Panc1 (cell line): ENCODE results near the gene NKAIN2. TPM values are rescaled to one million over a fixed set of nuclear protein-coding genes. Genes with fewer than 3 reads are reported as not detected.

Source experiments
- ATAC-seq: fragments of 200-7000 bp; cut with Tn5 transposase; 2 replicates; pipeline ENCODE4 v1.9.1; 2020; ENCODE audit warnings: mild to moderate bottlenecking, moderate library complexity
- BruUV-seq: library from RNA; stranded (reverse); fragments of 400-500 nt; replicated peaks from 2 replicates; lab custom pipeline; 2021; lab: Mats Ljungman, UMichigan
- CTCF ChIA-PET: fragments of 300-600 bp; sonication (Branson Sonifier 250); formaldehyde crosslinking; loops from one replicate; lab custom pipeline; 2022; ENCODE audit warnings: antibody characterized with exemption; lab: Charles Lee
- POLR2A ChIA-PET: fragments of 300-600 bp; sonication (Branson Sonifier 250); formaldehyde crosslinking; loops from one replicate; lab custom pipeline; 2022; ENCODE audit warnings: antibody characterized with exemption; lab: Charles Lee
- DNase-seq: peaks from one replicate; pipeline ENCODE4 v3.0.0-alpha.2; 2010; ENCODE audit warnings: low read depth, low spot score
- H3K27ac ChIP-seq: 2 replicates; pipeline ENCODE4 v1.5.1; 2011; ENCODE audit warnings: mild to moderate bottlenecking, low read length, inconsistent platforms
- H3K27me3 ChIP-seq: fragments of 200-500 bp; sonication (Bioruptor generic); 2 replicates; pipeline ENCODE4 v1.6.0; 2014; ENCODE audit warnings: low read length, inconsistent platforms; ENCODE audit not compliant: control insufficient read depth, insufficient read depth
- H3K36me3 ChIP-seq: fragments of 200-500 bp; sonication (Bioruptor generic); 2 replicates; pipeline ENCODE4 v1.5.1; 2014; ENCODE audit warnings: inconsistent platforms, mild to moderate bottlenecking, low read length, moderate library complexity; ENCODE audit not compliant: control insufficient read depth, insufficient read depth
- H3K4me1 ChIP-seq: 2 replicates; pipeline ENCODE4 v1.5.1; 2011; ENCODE audit warnings: inconsistent platforms, mild to moderate bottlenecking, low read length, moderate library complexity; ENCODE audit not compliant: control insufficient read depth, insufficient read depth
- H3K4me3 ChIP-seq, 2 experiments: 2 replicates each; pipeline ENCODE4 v1.5.1; 2011 to 2012; ENCODE audit warnings: low read depth in 2 of 2, low read length in 2 of 2, mild to moderate bottlenecking in 2 of 2, inconsistent platforms in 1 of 2, moderate library complexity in 1 of 2
- H3K9me3 ChIP-seq: fragments of 200-500 bp; sonication (Bioruptor generic); 2 replicates; pipeline ENCODE4 v1.5.1; 2014; ENCODE audit warnings: low read depth, mild to moderate bottlenecking, inconsistent platforms, low read length, moderate library complexity; ENCODE audit not compliant: control insufficient read depth, insufficient read depth
- CTCF ChIP-seq: fragments of 450-650 bp; IDR thresholded peaks from 2 replicates; pipeline ENCODE4 v1.5.1; 2017; ENCODE audit warnings: mild to moderate bottlenecking
- POLR2AphosphoS5 ChIP-seq: IDR thresholded peaks from 2 replicates; pipeline ENCODE4 v1.6.1; 2012; ENCODE audit warnings: mild to moderate bottlenecking, low read depth, low read length, moderate library complexity
- REST ChIP-seq, 2 experiments: IDR thresholded peaks; 2 replicates each; pipeline ENCODE4 v1.6.1; 2011 to 2012; ENCODE audit warnings: low read depth in 2 of 2, control low read depth in 1 of 2, low read length in 1 of 2, mild to moderate bottlenecking in 1 of 2, moderate library complexity in 1 of 2; ENCODE audit not compliant: insufficient read depth in 1 of 2
- SIN3A ChIP-seq: IDR thresholded peaks from 2 replicates; pipeline ENCODE4 v1.6.1; 2012; ENCODE audit warnings: low read depth, mild to moderate bottlenecking, low read length, moderate library complexity, borderline replicate concordance; ENCODE audit not compliant: insufficient read depth
- TCF7L2 ChIP-seq: IDR thresholded peaks from 2 replicates; pipeline ENCODE4 v1.6.1; 2011; ENCODE audit warnings: mild to moderate bottlenecking, low read depth, low read length, inconsistent platforms
- in situ Hi-C: cut with HindIII; loops from 2 replicates; pipeline ENCODE4 v1.10.0; 2016; ENCODE audit warnings: low sequenced_read_pairs, low pct_unique_long_range_greater_than_20kb
- intact Hi-C: fragments of 100-400 bp; cut with micrococcal nuclease; formaldehyde crosslinking; loops from one replicate; pipeline ENCODE4 v1.10.0; 2022; ENCODE audit not compliant: unreplicated experiment
- total RNA-seq: library from RNA; stranded (reverse); gene quantifications from one replicate; pipeline ENCODE4 v1.2.1, GENCODE V29; 2021; ENCODE audit not compliant: unreplicated experiment

Gene NKAIN2
- total RNA-seq, 1 experiment from 2014 or later: 2.6 TPM

GRCh38 chr6:124131779-124132178 lies 328.1 kb downstream of the NKAIN2 start:
- Histone ChIP-seq H3K9me3 (no peaks in the 10 kb centered on the region), H3K27me3 (no peaks in the 10 kb centered on the region), H3K4me3 (no peak overlapping the region), H3K27ac (no peak overlapping the region), H3K4me1 (no peaks in the 10 kb centered on the region), H3K36me3 (no peaks in the 10 kb centered on the region)
- ChIA-PET CTCF (no interaction called here), POLR2A (no interaction called here)
- no peak for DNase-seq
- in situ Hi-C loops (no loop called here), intact Hi-C loops (no loop called here)
- no TSS peak for BruUV-seq
- TF ChIP-seq TCF7L2: no peak
- no peak for TF ChIP-seq POLR2AphosphoS5
- no peak for TF ChIP-seq SIN3A
- TF ChIP-seq CTCF: no peak
- TF ChIP-seq REST (IDR thresholded peaks at IDR 0.05; ENCODE audit: insufficient read depth in 1 of 2, low read depth in 2 of 2, low read length in 1 of 2): no peak
- no peak for ATAC-seq

GRCh38 chr6:124132256-124132655 lies 328.6 kb downstream of the NKAIN2 start:
- intact Hi-C loops: no loop called here
- Histone ChIP-seq H3K27me3 (no peaks in the 10 kb centered on the region), H3K4me3 (no peak overlapping the region), H3K36me3 (no peaks in the 10 kb centered on the region), H3K9me3 (no peaks in the 10 kb centered on the region), H3K27ac (no peak overlapping the region), H3K4me1 (no peaks in the 10 kb centered on the region)
- TF ChIP-seq SIN3A: no peak
- TF ChIP-seq TCF7L2: no peak
- TF ChIP-seq CTCF: no peak
- no peak for TF ChIP-seq REST (IDR thresholded peaks at IDR 0.05; ENCODE audit: insufficient read depth in 1 of 2, low read depth in 2 of 2, low read length in 1 of 2)
- TF ChIP-seq POLR2AphosphoS5: no peak
- in situ Hi-C loops: no loop called here
- POLR2A ChIA-PET: no interaction called here
- DNase-seq (no peak), ATAC-seq (no peak)
- CTCF ChIA-PET: no interaction called here
- no TSS peak for BruUV-seq
